ENCODE measurements around the gene ZNF438.

- TF ChIP-seq REST (IDR thresholded peaks at IDR 0.05; ENCODE audit: insufficient read depth in 1 of 2, low read depth in 2 of 2, low read length in 2 of 2), result no peak
- no peak for TF ChIP-seq POLR2AphosphoS5 (IDR thresholded peaks at IDR 0.05; ENCODE audit: low read depth, low read length)
These were observed 212.1 kb downstream of the ZNF438 start for GRCh38 chr10:30819341-30820181.
